ENCODE measurements around the gene MMP11.

- TF ChIP-seq CTCF (IDR thresholded peaks at IDR 0.05) (no peak), POLR2A (IDR thresholded peaks at IDR 0.05) (no peak)
Observed at GRCh38 chr22:23783265-23784150, 10.9 kb downstream of the MMP11 start.
